ENCODE measurements around the gene ZC3H18.

ZC3H18 gene

DNA sequence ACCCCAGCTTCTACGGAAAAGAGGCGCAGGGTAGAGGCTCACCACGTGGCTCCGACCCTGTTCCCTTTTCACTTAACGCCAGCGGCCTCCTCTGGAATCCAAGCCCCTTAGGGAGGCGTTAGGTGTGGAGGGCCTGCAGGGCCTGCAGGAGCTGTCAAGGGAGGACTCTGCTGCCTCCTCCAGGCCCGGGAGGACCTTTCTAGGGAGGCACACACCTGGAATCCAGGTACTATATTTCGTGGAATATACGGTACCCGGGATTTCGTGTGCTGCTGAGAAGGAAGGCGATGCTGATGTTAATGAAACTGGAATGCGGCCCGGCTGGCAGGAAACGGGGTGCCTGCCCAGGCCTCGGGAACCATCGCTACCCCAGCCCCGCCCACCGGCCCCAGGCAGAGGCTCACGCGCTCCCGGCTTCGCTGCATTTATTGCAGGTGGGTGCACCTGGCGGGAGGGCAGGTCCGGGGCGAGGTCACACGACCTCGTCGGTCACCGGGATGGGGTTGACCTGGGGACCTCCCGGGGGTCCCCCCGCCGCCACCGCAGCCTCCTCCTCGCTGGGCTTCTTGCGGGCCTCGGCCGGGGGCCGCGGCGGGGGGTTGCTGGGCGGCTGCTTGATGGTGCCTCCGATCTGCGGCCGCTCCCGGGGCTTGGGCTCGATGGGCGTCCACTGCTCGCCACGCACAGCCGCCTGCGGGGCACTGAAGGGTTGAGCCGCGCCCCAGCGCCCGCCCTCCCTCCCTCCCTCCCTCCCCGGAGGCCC, 72.9 kb downstream of the ZC3H18 start:
- H3K9me3 ChIP-seq (ENCODE audit: control insufficient read depth, insufficient read depth, low read length), result 0 out of 2 replicates have a peak, but pooled peaks cover 3% of the 10 kb centered on the region
- no peak overlapping the region for H3K4me3 ChIP-seq (ENCODE audit: low read length)
- H3K36me3 ChIP-seq (ENCODE audit: control insufficient read depth, low read length), result peaks cover 49% of the 10 kb centered on the region
- peaks cover 11% of the 10 kb centered on the region for H3F3A ChIP-seq (ENCODE audit: control insufficient read depth, insufficient read depth)
- TF ChIP-seq EZH2phosphoT487 (IDR thresholded peaks at IDR 0.05; ENCODE audit: borderline replicate concordance, low read length), result no peak
- TF ChIP-seq, protein P1, sequence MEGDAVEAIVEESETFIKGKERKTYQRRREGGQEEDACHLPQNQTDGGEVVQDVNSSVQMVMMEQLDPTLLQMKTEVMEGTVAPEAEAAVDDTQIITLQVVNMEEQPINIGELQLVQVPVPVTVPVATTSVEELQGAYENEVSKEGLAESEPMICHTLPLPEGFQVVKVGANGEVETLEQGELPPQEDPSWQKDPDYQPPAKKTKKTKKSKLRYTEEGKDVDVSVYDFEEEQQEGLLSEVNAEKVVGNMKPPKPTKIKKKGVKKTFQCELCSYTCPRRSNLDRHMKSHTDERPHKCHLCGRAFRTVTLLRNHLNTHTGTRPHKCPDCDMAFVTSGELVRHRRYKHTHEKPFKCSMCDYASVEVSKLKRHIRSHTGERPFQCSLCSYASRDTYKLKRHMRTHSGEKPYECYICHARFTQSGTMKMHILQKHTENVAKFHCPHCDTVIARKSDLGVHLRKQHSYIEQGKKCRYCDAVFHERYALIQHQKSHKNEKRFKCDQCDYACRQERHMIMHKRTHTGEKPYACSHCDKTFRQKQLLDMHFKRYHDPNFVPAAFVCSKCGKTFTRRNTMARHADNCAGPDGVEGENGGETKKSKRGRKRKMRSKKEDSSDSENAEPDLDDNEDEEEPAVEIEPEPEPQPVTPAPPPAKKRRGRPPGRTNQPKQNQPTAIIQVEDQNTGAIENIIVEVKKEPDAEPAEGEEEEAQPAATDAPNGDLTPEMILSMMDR (IDR thresholded peaks at IDR 0.05; ENCODE audit: low read depth, low read length, poor library complexity, severe bottlenecking), result no peak
- H3K27ac ChIP-seq (ENCODE audit: low read depth, low read length), result no peak overlapping the region
- peaks cover 12% of the 10 kb centered on the region for H3K79me2 ChIP-seq (ENCODE audit: control insufficient read depth, low read length)
- H3K4me1 ChIP-seq (ENCODE audit: control insufficient read depth, low read length), result peaks cover 39% of the 10 kb centered on the region
- peaks cover 10% of the 10 kb centered on the region for H4K20me1 ChIP-seq (ENCODE audit: control insufficient read depth, insufficient read depth, low read depth, low read length)
- peaks cover 30% of the 10 kb centered on the region for H3K27me3 ChIP-seq (ENCODE audit: control insufficient read depth, low read length)
- no peaks in the 10 kb centered on the region for H3K9me2 ChIP-seq (replicated peaks; ENCODE audit: control insufficient read depth, low read length)
- H3K4me2 ChIP-seq (ENCODE audit: low read length), result no peak overlapping the region

DNA sequence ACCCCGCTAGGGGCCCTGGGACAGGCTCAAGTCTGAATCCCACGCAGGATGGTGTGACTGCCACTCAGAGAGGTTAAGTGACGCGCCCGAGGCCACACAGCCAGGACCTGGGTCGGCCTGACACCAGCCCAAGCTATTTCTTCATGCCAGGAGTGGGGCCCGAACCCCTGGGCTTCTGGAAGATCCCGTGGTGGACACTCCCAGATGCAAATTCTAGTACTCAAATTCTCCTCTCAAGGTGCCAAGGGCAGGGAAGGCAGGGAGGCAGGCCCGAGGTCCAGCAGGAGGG, 73.4 kb downstream of the ZC3H18 start:
- TF ChIP-seq, protein P1 (IDR thresholded peaks at IDR 0.05; ENCODE audit: low read depth, low read length, poor library complexity, severe bottlenecking), result no peak
- no peak for TF ChIP-seq EZH2phosphoT487 (IDR thresholded peaks at IDR 0.05; ENCODE audit: borderline replicate concordance, low read length)

DNA sequence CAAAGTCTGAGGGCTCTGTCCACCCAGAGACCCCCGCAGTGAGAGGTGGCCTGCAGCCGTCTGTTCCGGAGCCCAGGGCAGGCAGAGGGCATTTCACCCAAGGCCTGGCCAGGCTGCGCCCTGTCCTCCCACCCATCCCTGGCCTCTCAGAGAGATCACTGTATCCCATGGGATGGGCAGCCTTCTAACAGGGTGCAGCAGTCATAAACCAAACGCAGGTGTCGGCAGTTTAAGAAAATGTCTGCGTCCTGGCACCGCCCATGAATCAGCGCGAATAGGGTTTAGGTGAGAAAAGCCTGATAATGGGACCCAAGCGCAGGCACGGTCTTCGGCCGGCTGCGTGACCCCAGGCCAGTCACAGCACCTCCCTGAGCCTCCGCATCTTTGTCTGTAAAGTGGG, 75.3 kb downstream of the ZC3H18 start:
- Histone ChIP-seq H3K79me2 (ENCODE audit: control insufficient read depth, low read length) (peaks cover 36% of the 10 kb centered on the region), H3K27ac (ENCODE audit: low read depth, low read length) (no peak overlapping the region), H3K9me2 (replicated peaks; ENCODE audit: control insufficient read depth, low read length) (no peaks in the 10 kb centered on the region), H3F3A (ENCODE audit: control insufficient read depth, insufficient read depth) (peaks cover 4% of the 10 kb centered on the region; the same call in 1 of the 2 replicates), H4K20me1 (ENCODE audit: control insufficient read depth, insufficient read depth, low read depth, low read length) (peaks cover 26% of the 10 kb centered on the region), H3K27me3 (ENCODE audit: control insufficient read depth, low read length) (peaks cover 7% of the 10 kb centered on the region), H3K9me3 (ENCODE audit: control insufficient read depth, insufficient read depth, low read length) (no peaks in the 10 kb centered on the region), H3K4me1 (ENCODE audit: control insufficient read depth, low read length) (peaks cover 32% of the 10 kb centered on the region), H3K36me3 (ENCODE audit: control insufficient read depth, low read length) (peaks cover 70% of the 10 kb centered on the region), H3K4me2 (ENCODE audit: low read length) (no peak overlapping the region), H3K4me3 (ENCODE audit: low read length) (no peak overlapping the region)
- TF ChIP-seq, protein P1 (IDR thresholded peaks at IDR 0.05; ENCODE audit: low read depth, low read length, poor library complexity, severe bottlenecking), result no peak

More for the DNA sequence above, 73.4 kb downstream of the ZC3H18 start:
- Histone ChIP-seq H3K4me1 (ENCODE audit: control insufficient read depth, low read length) (peaks cover 38% of the 10 kb centered on the region), H3K4me2 (ENCODE audit: low read length) (no peak overlapping the region), H3F3A (ENCODE audit: control insufficient read depth, insufficient read depth) (peaks cover 11% of the 10 kb centered on the region), H4K20me1 (ENCODE audit: control insufficient read depth, insufficient read depth, low read depth, low read length) (peaks cover 13% of the 10 kb centered on the region), H3K36me3 (ENCODE audit: control insufficient read depth, low read length) (peaks cover 54% of the 10 kb centered on the region), H3K4me3 (ENCODE audit: low read length) (no peak overlapping the region), H3K9me3 (ENCODE audit: control insufficient read depth, insufficient read depth, low read length) (0 out of 2 replicates have a peak, but pooled peaks cover 3% of the 10 kb centered on the region), H3K79me2 (ENCODE audit: control insufficient read depth, low read length) (peaks cover 17% of the 10 kb centered on the region), H3K27ac (ENCODE audit: low read depth, low read length) (no peak overlapping the region), H3K27me3 (ENCODE audit: control insufficient read depth, low read length) (peaks cover 26% of the 10 kb centered on the region), H3K9me2 (replicated peaks; ENCODE audit: control insufficient read depth, low read length) (no peaks in the 10 kb centered on the region)
